OCI-LY3 (cell line): ENCODE data around the gene PLXDC2.

Experiments
- EZH2phosphoT487 ChIP-seq: fragments of 200-600 bp; shearing (Covaris generic); IDR thresholded peaks from 2 replicates; pipeline ENCODE4 v1.6.1; 2018; ENCODE audit warnings: antibody characterized with exemption, mixed run types, low read depth
- TF ChIP-seq, protein P1 (sequence below): fragments of 200-600, 300-600 bp; sonication (generic); IDR thresholded peaks from 2 replicates; pipeline ENCODE4 v1.5.1; 2014; ENCODE audit warnings: antibody characterized with exemption, low read length, low read depth

DNA sequence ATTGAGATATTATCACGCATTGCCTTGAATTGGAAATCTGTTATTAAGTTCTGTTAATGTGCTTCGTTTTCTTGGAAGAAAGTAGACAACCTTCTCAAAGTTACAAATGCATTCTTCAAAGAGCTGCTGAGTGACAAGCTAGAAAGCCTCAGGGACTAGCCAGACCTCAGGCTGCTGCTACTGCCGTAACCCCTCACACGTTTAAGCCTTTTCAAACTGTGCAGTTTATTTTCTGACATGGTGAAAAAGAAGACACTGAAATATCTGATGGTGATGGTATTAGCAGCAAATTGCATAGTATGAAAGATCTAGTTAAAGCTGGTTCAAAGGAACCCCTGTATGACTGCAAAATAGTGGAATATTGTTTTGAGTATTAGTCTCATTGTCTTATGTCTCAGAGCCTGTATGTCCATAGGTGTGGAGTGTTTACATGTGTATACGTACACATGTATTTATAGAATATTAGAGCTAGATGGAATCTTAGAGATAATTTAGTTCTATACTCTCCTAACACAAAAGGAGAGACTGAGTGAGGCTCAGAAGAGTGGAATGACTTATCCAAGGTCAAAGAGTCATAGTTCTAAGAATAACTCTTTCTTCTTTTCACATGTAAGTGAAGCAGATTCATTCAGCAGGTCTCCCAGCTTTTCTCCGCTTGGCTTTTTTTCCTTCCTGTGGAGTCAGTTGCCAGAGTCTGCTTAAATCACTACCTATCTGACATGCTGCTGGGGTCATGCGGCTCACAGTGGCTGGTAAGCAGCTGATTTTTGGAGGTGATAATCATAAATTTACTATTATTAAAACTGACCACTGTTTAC is 431.9 kb downstream of the PLXDC2 start:
- TF ChIP-seq, protein P1, sequence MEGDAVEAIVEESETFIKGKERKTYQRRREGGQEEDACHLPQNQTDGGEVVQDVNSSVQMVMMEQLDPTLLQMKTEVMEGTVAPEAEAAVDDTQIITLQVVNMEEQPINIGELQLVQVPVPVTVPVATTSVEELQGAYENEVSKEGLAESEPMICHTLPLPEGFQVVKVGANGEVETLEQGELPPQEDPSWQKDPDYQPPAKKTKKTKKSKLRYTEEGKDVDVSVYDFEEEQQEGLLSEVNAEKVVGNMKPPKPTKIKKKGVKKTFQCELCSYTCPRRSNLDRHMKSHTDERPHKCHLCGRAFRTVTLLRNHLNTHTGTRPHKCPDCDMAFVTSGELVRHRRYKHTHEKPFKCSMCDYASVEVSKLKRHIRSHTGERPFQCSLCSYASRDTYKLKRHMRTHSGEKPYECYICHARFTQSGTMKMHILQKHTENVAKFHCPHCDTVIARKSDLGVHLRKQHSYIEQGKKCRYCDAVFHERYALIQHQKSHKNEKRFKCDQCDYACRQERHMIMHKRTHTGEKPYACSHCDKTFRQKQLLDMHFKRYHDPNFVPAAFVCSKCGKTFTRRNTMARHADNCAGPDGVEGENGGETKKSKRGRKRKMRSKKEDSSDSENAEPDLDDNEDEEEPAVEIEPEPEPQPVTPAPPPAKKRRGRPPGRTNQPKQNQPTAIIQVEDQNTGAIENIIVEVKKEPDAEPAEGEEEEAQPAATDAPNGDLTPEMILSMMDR: no peak
- TF ChIP-seq EZH2phosphoT487: no peak
